Activated CD4-positive, alpha-beta T cell treated with anti-CD3 and anti-CD28 coated beads, Interleukin-10, Interleukin-2, amounts not matched to agents 100 ng/mL and 50 ng/mL, durations not matched to agents 16 hours and 8 hours (primary cell): Measurements from ENCODE around the gene KRT77.

ENCODE experiments used
- DNase-seq: peaks from one replicate; pipeline ENCODE4 v3.0.0-alpha.2; 2020

Gene KRT77

GRCh38 chr12:52650520-52651081 lies 52.7 kb downstream of the KRT77 start:
- no peak for DNase-seq

DNA sequence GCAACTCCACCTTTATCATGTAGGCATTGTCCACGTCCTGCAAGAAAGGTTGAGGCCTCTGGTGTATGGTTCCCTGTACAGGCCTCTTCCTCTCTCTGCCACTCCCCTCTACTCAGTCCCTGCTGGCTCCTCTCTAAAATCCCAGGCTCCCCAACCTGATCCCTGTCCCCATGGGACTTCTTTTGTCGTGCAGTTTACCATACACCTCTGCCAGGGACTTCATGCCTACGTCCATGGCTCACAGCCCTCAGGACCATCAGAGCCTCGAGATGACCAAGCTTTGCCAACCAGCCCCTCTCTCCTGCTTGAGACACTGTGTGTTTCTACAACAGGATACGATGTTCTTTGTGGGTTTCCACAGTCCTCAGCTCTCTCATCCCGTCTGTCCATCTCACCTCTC lies 54.3 kb downstream of the KRT77 start:
- DNase-seq = no peak

DNA sequence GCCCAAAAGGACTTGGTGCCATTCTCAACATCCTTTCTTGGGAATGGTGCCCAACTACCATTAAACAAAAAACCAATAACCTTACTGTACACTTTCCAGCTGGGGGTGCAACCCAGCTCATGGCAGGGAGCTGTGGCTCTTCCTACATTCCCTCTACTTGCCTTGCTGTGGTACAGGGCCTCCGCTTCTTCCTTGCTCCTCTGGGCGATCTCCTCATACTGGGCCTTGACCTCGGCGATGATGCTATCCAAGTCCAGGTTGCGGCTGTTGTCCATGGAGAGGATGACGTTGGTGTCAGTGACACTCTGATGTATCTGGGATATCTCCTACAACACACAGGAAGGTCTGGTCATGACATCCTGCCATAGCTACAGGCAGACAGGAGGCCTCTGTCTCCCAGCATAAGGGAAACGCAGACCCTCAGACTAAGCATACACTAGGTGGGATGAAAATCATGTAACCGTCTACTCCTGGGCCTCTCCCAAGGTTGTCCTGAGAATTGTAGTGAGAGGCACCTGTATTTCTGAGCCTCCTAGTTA lies 55.2 kb downstream of the KRT77 start:
- no peak for DNase-seq

GRCh38 chr12:52647601-52648000 lies 55.7 kb downstream of the KRT77 start:
- DNase-seq = no peak

- no peak for DNase-seq
These were observed 56.7 kb downstream of the KRT77 start for GRCh38 chr12:52646613-52647012.

DNA sequence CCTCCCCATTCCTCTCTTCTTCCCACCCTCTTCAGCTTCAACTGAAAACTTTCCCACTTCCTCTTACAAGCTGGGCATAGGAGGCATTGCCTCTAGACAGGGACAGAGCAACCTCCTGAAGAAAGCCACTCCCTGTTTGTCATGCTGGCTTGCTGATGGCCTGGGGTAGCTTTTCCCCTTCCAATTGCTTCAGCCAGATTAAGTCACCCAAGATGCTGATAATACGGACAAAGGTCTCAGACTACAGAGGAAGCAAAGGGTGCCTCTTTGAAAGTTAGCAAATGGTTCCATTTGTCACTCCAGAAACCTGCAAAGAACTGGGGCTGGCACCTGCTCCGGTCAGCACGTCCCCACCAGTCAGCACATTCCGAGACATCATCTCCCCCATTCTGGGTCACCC lies 57.3 kb downstream of the KRT77 start:
- DNase-seq = no peak

DNA sequence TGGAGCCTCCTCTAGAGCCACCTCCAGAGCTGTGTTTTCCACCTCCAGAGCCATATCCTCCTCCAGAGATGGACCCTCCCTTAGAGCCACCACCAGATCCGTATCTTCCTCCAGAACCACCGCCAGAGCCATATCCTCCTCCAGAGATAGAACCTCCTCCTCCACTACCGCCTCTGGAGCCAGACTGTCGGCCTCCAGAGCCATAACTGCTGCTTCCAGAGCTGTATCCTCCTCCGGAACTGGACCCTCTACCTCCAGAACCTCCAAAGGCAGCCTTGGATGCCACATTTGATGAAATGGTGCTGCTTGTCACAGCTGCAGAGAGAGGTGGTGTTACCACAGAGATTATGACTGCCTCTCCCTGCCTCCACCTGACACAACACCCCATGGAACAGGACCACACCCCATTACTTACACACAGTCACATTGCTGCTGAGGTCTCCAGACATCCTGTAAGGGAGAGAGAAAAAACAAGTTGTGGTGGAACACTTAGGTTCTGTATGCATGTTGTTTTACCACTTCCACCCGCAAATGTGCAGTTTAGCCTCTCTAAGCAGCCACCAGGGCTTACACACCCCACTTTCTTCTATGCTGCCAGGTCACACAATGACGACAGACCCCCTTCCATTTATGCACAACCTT lies 58.1 kb downstream of the KRT77 start:
- peak; percentile 31 for DNase-seq

GRCh38 chr12:52644078-52644415 lies 59.3 kb downstream of the KRT77 start:
- DNase-seq = no peak

DNA sequence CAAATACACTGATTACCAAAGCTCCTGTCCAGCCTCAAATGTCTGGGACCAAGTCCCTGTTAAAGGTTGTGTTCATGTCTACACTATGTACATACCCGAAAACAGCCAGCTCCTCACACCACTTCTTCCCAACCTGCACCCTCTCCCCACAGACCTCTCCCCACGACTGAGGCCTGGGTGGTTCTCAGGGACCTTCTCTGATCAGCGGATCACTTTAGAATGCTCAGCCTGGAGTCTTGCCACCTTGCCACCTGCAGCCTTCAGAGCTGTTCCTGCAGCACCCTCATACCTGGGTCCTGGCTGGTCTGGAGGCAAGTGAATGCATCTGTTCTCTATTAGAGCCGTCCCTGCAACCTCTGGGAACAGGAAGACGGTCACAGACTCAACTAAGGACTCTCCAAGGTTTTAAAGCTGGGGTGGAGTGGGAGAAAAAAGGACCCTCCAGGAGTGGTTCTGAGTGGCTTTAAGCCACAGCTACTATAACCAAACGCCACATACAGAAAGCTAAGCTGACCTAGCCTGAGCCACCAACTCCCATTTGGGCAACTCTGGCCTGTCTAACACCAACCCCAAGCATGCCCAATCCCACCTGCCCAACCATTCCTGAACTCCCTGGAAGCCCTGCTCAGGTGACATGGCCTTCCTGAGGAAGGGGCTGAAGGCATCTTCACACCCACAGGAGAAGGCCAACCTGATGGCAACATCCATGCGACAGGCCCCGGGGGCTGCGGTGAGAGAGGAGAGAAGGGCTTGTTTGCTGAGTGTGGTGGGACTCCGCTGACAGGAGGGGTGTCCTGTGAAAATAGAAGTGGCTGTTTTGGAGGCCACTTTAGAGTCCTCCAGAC lies 59.9 kb downstream of the KRT77 start:
- no peak for DNase-seq

DNA sequence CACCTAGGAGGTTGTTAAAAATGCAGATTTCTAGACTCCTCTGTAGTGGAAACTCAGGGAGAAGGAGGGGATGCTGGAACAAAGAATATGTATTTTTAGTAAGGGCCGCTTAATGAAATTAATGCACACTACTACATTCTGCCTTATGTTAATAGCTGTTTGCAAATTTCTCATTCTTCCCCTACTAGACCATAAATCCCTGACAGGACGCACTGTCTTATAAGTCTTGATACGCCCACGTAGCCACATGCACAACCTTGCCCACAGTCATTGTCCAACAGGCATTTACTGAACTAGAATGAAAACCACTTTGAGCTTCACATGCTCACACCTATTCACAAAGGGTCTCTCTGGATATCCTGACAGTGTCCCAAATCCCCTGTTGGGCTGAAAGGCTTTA lies 61.9 kb downstream of the KRT77 start:
- DNase-seq = no peak
